Head of caudate nucleus (tissue), 42 donors: ENCODE measurements around the gene SLC25A10.
A peak's percentile ranks its signal among the peaks of the same experiment; 100 is the strongest.
"Not testable (repeated sequence)": the region's sequence is repeated elsewhere in the genome, so short reads cannot be mapped to it uniquely, and the experiment has no call there.

Experiments used
- DNase-seq, 42 donors: peaks; one replicate each; pipeline versions ENCODE4 v3.0.0 to v3.0.0-alpha.2; 2020 to 2021; ENCODE audit warnings: mixed read lengths in 7 of 42
- intact Hi-C: fragments of 100-400 bp; cut with DNase I; formaldehyde crosslinking; loops from one replicate; pipeline ENCODE4 v1.15.0; 2022

The SLC25A10 gene

GRCh38 chr17:81711814-81712467, at the start of gene SLC25A10:
SLC25A10 (plus strand) TSS chr17:81712284; CDS start chr17:81712427, 143 bp downstream.
- peak; percentile 37 to 88 (median 78) for DNase-seq
- intact Hi-C loops: no loop called here

- no peak for DNase-seq
- intact Hi-C loops: no loop called here
These were observed 48.0 kb upstream of the SLC25A10 start for GRCh38 chr17:81664051-81664470.

- intact Hi-C loops: loop anchor here (5.0 kb wide), 1 partner anchor 37 kb away; the partner anchor contains the start of gene MRPL12
- DNase-seq: peak in 24 of 42 donors; percentile 12 to 61 (median 34)
These were observed 46.6 kb upstream of the SLC25A10 start for GRCh38 chr17:81665205-81666091.

- intact Hi-C loops: loop anchor here (5.0 kb wide), 1 partner anchor 36 kb away; the partner anchor contains the start of gene MRPL12
- DNase-seq: peak in 1 of 42 donors; percentile 4
These were observed 46.1 kb upstream of the SLC25A10 start for GRCh38 chr17:81666092-81666341.

- DNase-seq: peak; percentile 92 to 99 (median 97)
- intact Hi-C loops: loop anchor here (5.0 kb wide), 1 partner anchor 36 kb away; the partner anchor contains the start of gene MRPL12
These were observed 45.5 kb upstream of the SLC25A10 start, which contains the start of the genes CCDC137 and OXLD1 for GRCh38 chr17:81666342-81667191. CCDC137 (plus strand) TSS chr17:81666737; CDS start chr17:81666767, 30 bp downstream. OXLD1 (minus strand) TSS chr17:81666605; CDS start chr17:81666577, 28 bp downstream.

- intact Hi-C loops: loop anchor here (5.0 kb wide), 1 partner anchor 35 kb away; the partner anchor contains the start of gene MRPL12
- DNase-seq: no peak
These were observed 44.3 kb upstream of the SLC25A10 start for GRCh38 chr17:81667754-81668153.

- intact Hi-C loops: no loop called here
- DNase-seq: no peak
These were observed 39.6 kb upstream of the SLC25A10 start for GRCh38 chr17:81672504-81672903.

GRCh38 chr17:81672954-81673353, 39.1 kb upstream of the SLC25A10 start:
- intact Hi-C loops: no loop called here
- DNase-seq: no peak

GRCh38 chr17:81673561-81674258, 38.4 kb upstream of the SLC25A10 start:
- intact Hi-C loops: no loop called here
- no peak for DNase-seq

- intact Hi-C loops: not testable (repeated sequence)
- DNase-seq: peak in 37 of 42 donors; percentile 22 to 75 (median 48)
These were observed 36.4 kb upstream of the SLC25A10 start for GRCh38 chr17:81675515-81676221.

- peak in 4 of 42 donors; percentile 11 to 53 (median 19) for DNase-seq
- intact Hi-C loops: no loop called here
These were observed 35.2 kb upstream of the SLC25A10 start for GRCh38 chr17:81676906-81677305.

- intact Hi-C loops: no loop called here
- no peak for DNase-seq
These were observed 31.9 kb upstream of the SLC25A10 start for GRCh38 chr17:81680150-81680549.

- intact Hi-C loops: no loop called here
- peak in 13 of 42 donors; percentile 14 to 56 (median 28) for DNase-seq
These were observed 30.4 kb upstream of the SLC25A10 start for GRCh38 chr17:81681672-81682071.

- intact Hi-C loops: no loop called here
- no peak for DNase-seq
These were observed 29.4 kb upstream of the SLC25A10 start for GRCh38 chr17:81682565-81683207.

- DNase-seq: peak in 4 of 42 donors; percentile 6 to 23 (median 14)
- intact Hi-C loops: no loop called here
These were observed 28.9 kb upstream of the SLC25A10 start for GRCh38 chr17:81683208-81683583.

- intact Hi-C loops: no loop called here
- peak; percentile 93 to 99 (median 97) for DNase-seq
These were observed 28.3 kb upstream of the SLC25A10 start, which contains the start of the genes ARL16 and HGS for GRCh38 chr17:81683584-81684441. ARL16 (minus strand) TSS chr17:81683797; CDS start chr17:81683753, 44 bp downstream. HGS (plus strand) TSS chr17:81684011; CDS start chr17:81684067, 56 bp downstream.
